Ascending aorta (tissue), 2 donors: ENCODE measurements around the gene DTX4. TPM values are rescaled to one million over a fixed set of nuclear protein-coding genes. Genes with fewer than 3 reads are reported as not detected.

Source experiments
- DNase-seq, 2 donors: peaks; one replicate each; pipeline ENCODE4 v3.0.0-alpha.2; 2019; ENCODE audit warnings: low spot score in 2 of 2
- H3K27ac ChIP-seq, 2 donors: fragments of 200-600 bp; sonication (generic); one replicate each; pipeline ENCODE4 v1.5.1; 2016 to 2017; ENCODE audit warnings: mild to moderate bottlenecking in 1 of 2
- H3K27me3 ChIP-seq: fragments of 200-600 bp; sonication (generic); one replicate; pipeline ENCODE4 v1.5.1; 2017
- H3K36me3 ChIP-seq, 2 donors: fragments of 200-600 bp; sonication (generic); one replicate each; pipeline ENCODE4 v1.5.1; 2016
- H3K4me1 ChIP-seq, 2 donors: fragments of 200-600 bp; sonication (generic); one replicate each; pipeline ENCODE4 v1.5.1; 2016 to 2017; ENCODE audit warnings: mild to moderate bottlenecking in 1 of 2
- H3K4me3 ChIP-seq, 2 donors: fragments of 200-600 bp; sonication (generic); one replicate each; pipeline ENCODE4 v1.5.1; 2016 to 2017; ENCODE audit warnings: mild to moderate bottlenecking in 1 of 2
- H3K9me3 ChIP-seq, 2 donors: fragments of 200-600 bp; sonication (generic); one replicate each; pipeline ENCODE4 v1.5.1; 2016
- intact Hi-C: fragments of 100-400 bp; cut with DNase I; formaldehyde crosslinking; loops from one replicate; pipeline ENCODE4 v1.15.1; 2023
- total RNA-seq: library from RNA; depleted of rRNA; stranded (reverse); fragments of >200 nt; gene quantifications from one replicate; pipeline ENCODE4 v1.1.0, GENCODE V29; 2016
- TF ChIP-seq, protein P1 (sequence below), 3 experiments: fragments of 200-600 bp in 2 of 3; fragments of 450-650 bp in 1 of 3; sonication (generic) in 2 of 3; IDR thresholded peaks; one replicate each; pipeline ENCODE4 v1.5.1; 2016 to 2019; ENCODE audit warnings: antibody characterized with exemption in 3 of 3, mild to moderate bottlenecking in 1 of 3, moderate library complexity in 1 of 3

Gene DTX4
- total RNA-seq, 1 donor from 2014 or later = 9.6 TPM

DNA sequence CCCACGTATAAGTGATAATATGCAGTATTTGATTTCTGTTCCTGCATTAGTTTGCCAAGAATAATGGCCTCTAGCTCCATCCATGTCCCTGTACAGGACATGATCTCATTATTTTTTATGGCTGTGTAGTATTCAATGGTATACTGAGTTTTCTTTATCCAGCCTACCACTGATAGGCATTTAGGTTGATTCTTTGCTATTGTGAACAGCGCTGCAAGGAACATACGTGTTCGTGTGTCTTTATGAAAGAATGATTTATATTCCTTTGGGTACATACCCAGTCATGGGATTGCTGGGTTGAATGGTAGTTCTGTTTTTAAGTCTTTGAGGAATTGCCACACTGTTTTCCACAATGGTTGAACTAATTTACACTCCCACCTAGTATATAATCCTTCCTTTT is 30.7 kb upstream of the DTX4 start:
- Histone ChIP-seq H3K9me3 (no peaks in the 10 kb centered on the region), H3K4me1 (peaks cover 0 to 9% of the 10 kb centered on the region in 2 donors), H3K4me3 (no peak overlapping the region), H3K27ac (peak overlapping the region in 1 of 2 donors; percentile 95), H3K27me3 (no peaks in the 10 kb centered on the region), H3K36me3 (no peaks in the 10 kb centered on the region)
- DNase-seq = no peak
- TF ChIP-seq, protein P1, sequence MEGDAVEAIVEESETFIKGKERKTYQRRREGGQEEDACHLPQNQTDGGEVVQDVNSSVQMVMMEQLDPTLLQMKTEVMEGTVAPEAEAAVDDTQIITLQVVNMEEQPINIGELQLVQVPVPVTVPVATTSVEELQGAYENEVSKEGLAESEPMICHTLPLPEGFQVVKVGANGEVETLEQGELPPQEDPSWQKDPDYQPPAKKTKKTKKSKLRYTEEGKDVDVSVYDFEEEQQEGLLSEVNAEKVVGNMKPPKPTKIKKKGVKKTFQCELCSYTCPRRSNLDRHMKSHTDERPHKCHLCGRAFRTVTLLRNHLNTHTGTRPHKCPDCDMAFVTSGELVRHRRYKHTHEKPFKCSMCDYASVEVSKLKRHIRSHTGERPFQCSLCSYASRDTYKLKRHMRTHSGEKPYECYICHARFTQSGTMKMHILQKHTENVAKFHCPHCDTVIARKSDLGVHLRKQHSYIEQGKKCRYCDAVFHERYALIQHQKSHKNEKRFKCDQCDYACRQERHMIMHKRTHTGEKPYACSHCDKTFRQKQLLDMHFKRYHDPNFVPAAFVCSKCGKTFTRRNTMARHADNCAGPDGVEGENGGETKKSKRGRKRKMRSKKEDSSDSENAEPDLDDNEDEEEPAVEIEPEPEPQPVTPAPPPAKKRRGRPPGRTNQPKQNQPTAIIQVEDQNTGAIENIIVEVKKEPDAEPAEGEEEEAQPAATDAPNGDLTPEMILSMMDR (IDR thresholded peaks at IDR 0.05) = no peak
- intact Hi-C loops = loop anchor here (5.0 to 10.0 kb wide), 4 partner anchors 414 to 1714 kb away; partner anchors contain the start of genes LPXN, OSBP, SLC43A3 and ZFP91

DNA sequence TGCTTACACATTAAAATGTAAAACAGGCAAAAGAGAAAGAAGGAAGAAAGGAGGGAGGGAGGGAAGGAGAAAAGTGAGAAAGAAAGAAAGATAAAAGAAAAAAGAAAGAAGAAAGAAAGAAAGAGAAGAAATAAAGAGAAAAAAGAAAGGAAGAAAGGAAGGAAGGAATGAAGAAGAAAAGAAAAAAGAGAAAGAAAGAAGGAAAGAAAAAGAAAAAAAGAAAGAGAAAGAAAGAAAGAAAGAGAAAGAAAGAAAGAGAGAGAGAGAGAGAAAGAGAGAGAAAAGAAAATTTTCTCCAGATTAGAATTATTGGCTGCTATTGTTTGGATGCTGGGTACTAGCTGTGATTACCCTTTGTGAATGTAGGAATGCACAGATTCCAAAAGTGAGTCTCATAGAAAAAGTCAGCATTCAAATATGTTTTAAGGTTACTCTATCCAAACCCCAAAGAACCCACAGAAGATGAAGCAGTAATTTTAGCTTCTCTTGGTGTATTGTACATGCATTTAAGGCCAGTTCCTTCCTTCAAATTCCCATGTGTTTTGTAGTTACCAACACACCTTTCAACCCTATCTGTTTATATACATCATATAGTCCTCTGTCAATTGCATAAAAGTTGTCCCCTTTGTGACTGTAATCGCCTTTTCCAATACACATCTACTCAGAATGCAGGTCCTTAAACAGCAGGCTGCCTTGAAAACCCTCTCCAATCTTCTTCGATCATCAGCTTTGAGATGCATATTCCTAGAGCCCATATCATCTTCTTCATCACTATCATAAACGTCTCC is 30.1 kb upstream of the DTX4 start:
- Histone ChIP-seq H3K27ac (peak overlapping the region; percentile 95 to 96), H3K27me3 (no peaks in the 10 kb centered on the region), H3K4me3 (peak overlapping the region; percentile 79 to 90), H3K4me1 (peaks cover 0 to 9% of the 10 kb centered on the region in 2 donors), H3K9me3 (no peaks in the 10 kb centered on the region), H3K36me3 (no peaks in the 10 kb centered on the region)
- TF ChIP-seq, protein P1 (IDR thresholded peaks at IDR 0.05) = no peak
- DNase-seq = no peak
- intact Hi-C loops = loop anchor here (2.0 to 10.0 kb wide), 6 partner anchors 31 to 1715 kb away; partner anchors contain the start of genes DTX4, FAM111B, LPXN and OSBP

DNA sequence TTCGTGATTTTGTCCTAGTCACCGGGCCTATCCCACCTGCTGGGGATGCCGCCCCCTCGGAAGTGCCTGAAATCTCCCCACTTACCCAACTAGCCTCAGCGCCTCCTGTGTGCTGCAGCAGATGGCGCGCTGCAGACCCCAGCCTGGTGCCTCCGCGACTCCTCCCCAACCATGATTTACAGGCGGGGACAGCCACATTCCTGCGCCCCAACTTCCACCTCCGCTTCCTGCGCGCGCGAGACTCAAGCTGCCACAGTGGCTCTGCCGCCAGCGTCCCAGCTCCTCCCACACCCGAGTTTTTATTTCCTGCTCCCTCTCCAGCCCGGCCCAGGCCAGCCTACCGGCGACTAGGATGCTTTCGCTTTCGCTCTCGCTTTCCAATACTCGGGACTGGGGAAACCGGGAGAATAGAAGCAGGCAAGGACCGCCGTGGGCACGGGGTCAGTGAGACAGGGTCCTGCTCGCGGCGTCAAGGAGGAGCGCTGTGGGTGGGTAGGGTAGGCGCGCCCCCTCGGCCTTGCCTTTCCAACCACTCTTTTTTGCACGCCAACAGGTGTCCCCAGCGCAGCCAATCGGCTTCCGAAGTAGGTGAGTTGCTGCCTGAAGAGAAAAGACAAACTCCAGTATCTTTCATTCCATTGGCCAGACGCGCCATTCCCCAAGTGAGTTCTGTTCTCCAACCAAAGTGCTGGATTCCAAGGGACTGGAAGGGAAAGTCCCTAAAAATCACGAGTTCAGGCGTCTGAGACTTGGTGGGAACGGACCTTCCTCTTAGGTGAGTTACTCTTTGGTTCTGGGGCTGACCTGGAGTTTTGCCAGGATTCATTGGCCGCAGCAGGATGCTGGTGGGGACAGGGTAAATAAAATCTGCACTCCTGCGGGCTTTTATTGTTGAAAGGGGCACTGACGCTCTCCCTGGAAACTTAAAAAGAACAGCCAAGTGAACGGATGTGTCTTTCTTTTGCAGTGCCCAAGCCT is 29.1 kb upstream of the DTX4 start, which contains the start of gene FAM111A:
TSS of gene FAM111A (plus strand) at position 327 of the 978 bp plus-strand sequence. CDS start 6,017 bp downstream, outside the sequence.
- peak within 1 kb of the TSS; percentile 95 to 96 for H3K27ac ChIP-seq
- intact Hi-C loops = loop anchor here (2.0 to 10.0 kb wide), 6 partner anchors 30 to 1716 kb away; partner anchors contain the start of genes DTX4, FAM111B, LPXN and OSBP
- H3K4me3 ChIP-seq = peak within 1 kb of the TSS; percentile 79 to 90
- no peaks in the 10 kb centered on the region for H3K9me3 ChIP-seq
- peaks cover 0 to 9% of the 10 kb centered on the region in 2 donors for H3K4me1 ChIP-seq
- TF ChIP-seq, protein P1 (IDR thresholded peaks at IDR 0.05) = peak in 1 of 3 experiments; percentile 18
- no peaks in the 10 kb centered on the region for H3K36me3 ChIP-seq
- DNase-seq = peak; percentile 70 to 93
- H3K27me3 ChIP-seq = no peaks in the 10 kb centered on the region

DNA sequence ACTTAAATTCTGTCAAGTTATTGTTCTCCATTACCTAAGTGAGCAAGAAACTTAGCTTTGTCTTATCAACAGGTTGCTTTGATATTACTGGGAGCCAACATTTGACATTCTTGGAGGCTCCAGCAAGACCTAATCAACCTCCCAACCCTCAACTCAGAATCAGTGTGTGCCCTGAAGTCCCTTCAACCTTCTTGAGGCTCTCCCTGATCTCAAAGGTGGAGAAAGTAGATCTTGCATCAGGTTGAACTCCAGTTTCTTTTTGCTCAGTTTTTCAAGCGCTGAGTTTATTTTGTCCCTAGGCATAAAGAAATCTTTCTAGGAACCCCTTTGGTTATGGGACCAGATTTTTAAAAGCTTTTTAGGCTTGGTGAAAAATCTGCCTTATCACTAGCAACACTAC is 27.8 kb upstream of the DTX4 start:
- no peak for DNase-seq
- TF ChIP-seq, protein P1 (IDR thresholded peaks at IDR 0.05) = no peak
- intact Hi-C loops = loop anchor here (5.0 to 10.0 kb wide), 4 partner anchors 411 to 1717 kb away; partner anchors contain the start of genes LPXN, OSBP, SLC43A3 and ZFP91

More for the DNA sequence above, 27.8 kb upstream of the DTX4 start:
- H3K4me3 ChIP-seq = peak overlapping the region; percentile 56 to 79
- H3K27ac ChIP-seq = peak overlapping the region; percentile 95 to 96
- H3K4me1 ChIP-seq = peaks cover 0 to 9% of the 10 kb centered on the region in 2 donors
- H3K9me3 ChIP-seq = no peaks in the 10 kb centered on the region
- no peaks in the 10 kb centered on the region for H3K36me3 ChIP-seq
- no peaks in the 10 kb centered on the region for H3K27me3 ChIP-seq
